GM19463 (cell line): ENCODE results near the gene AGL.
"Not testable (repeated sequence)": the region's sequence is repeated elsewhere in the genome, so short reads cannot be mapped to it uniquely, and the experiment has no call there.

Experiments used
- ATAC-seq: cut with Tn5 transposase; IDR thresholded peaks from one replicate; pipeline ENCODE4 v1.9.1; 2021; ENCODE audit warnings: mild to moderate bottlenecking, moderate library complexity; ENCODE audit not compliant: unreplicated experiment

The AGL gene

DNA sequence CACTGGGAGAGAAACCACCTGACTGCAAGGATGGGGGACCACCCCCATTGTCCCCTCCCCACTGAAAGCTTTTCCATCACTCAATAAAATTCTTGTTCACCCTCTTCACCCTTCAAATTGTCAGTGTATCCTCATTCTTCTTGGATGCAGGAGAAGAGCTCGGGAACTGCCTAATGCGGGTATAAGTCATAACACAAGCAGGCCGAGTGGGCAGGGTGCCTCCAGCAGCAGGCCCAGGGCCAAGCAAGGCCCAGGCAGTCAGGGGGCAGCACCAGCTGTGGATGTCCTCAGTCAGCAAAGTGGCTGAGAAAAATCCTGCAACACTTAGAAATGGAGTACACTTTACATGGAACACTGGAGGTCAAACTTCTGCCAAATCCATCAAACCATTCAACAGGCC, 85.9 kb downstream of the AGL start:
- no peak for ATAC-seq

DNA sequence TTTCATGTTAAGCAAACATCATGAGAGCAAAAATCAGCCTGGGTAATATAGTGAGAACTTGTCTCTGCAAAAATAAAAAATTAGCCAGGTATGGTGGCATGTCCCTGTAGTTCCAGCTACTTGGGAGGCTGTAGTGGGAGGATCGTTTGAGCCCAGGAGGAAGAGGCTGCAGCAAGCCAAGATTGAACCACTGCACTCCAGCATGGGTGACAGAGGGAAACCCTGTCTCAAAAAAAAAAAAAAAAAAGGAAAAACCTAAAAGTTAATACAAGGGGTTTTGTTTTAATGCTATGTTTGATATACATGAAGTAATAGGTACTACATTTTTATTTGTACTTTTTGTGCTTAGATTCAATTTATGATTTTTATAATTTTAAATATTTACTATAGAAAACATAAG, 92.6 kb downstream of the AGL start:
- ATAC-seq: no peak

DNA sequence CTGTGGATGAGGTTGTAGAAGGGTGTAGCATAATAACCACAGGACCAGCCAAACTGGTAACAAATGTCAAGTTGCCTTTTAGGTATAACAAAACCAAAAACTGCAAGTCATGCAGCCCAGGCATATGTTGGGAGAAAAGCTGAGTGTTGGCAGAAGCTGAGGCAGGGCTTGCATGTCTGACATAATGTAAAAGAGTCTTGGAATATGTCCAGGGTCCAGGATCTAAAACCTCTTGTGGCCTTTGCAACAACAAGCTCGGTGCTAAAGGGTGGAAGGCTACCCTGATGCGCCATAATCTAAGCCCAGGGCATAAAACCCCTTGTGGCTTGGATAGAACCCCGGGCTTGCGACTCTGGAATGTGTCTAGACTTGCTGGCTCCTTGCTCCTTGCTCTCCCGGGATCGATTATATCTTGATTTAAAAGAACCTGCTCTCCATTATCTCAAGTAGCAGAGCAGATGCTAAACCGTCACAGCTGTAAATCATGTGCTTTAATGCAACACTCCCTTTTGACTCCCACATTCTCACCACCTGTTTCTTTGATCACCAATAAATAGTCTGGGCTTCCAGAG, 93.1 kb downstream of the AGL start:
- ATAC-seq: no peak

DNA sequence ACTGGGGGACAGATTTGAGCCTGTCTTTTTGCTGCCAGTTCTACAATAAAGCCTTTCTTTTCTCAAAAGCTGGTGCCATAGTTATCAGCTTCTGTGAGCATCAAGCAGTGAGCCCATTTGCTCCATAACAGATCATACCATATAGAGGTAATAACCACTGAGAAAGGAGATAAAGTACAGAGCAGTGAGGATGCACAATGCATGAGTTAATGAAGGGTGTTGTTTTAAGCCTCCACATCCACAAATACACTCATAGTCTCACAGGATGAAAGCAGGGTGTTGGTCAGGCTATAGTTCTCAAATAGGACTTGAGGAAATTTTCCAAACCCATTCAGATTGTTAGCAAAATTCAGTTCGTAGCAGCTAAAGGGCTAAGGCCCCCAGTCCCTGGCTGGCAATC, 94.0 kb downstream of the AGL start:
- ATAC-seq: no peak

DNA sequence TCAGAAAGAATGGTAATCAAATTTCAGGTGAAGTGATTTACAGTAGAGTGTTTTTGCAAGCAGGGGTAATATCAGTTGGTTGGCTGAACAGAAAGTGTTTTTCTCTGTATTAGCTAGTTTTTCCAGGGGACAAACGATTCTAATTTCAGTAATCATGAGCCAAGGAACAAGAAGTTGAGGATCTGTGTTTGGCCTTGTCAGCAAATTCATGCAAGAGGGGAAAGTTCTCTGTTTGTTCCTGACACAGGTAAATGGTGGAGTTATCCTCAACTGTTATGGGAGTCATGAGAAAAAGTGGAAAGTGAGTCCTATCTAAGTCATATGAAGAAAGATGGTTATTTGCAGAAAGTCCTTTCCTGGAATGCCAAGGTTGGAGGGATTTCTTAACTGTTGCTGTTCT, 95.0 kb downstream of the AGL start:
- ATAC-seq: no peak

DNA sequence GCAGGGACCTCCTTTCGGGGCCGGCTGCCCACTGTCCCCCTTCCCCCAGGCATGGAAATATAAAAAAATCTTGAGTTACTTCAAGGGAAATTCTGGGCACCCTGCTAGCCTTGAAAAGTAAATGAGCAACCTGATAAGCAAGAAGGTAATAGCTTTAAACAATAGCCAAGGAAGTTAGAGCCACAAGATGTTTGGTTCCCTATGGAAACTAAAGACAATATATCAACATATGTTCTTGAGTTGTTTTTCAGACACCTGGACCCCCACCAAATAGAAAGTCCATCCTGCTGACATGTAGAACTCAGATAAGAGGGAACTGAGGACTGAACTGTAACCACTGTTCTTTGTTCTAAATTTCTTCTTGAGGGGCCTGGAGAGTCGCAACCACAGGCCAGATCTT, 100.3 kb downstream of the AGL start:
- ATAC-seq: no peak

DNA sequence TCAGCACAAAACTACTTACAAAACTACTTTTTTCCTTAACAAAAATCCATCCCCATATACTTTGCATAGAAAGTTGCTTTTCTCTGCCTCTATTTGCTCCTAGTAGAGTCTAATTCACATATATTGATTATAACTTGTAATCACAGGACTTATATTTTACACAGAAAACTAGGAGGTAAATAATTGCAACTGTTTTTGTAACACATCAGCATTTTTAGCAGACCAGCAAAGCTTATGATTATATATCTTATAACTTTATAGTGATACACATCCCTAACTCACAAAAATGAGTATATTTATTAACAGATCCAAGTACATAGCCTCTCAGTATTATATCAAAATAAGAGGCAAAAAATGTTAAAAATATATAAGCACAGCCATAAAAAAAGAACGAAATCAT, 102.4 kb downstream of the AGL start:
- ATAC-seq: no peak

DNA sequence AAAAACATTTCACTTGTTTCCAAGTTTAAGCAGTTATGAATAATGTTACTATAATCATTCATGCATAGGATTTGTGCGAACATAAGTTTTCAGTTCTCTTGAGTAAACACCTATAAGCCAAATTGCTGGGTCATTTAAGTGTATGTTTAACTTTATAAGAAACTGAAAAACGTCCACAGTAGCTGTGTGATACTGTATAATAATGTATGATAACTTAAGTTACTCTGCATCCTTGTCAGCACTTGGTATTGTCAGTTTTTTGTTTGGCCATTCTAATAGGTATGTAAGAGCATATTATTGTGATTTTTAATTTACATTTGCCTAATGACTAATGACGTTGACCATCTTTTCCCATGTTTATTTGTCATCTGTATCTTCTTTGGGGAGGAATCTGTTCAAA, 105.2 kb downstream of the AGL start:
- no peak for ATAC-seq

DNA sequence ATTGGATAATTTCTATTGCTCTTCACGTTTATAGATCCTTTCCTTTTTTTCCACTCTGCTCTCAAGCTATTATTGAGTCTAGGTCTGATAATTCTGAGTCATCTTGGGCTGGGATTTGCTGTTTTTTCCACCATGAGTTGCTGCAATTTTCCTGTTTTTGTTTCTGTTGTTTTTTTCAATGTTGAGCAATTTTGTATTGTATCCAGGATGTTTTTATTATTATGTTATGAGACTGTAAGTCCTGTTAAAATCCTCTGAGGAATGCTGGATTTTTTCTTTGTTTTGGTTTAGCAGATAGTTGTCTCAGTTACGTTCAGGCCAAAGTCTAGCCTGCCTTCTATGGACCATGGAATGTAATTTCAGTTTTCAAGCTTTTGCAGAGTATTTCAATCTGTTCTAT, 106.6 kb downstream of the AGL start:
- ATAC-seq: no peak

DNA sequence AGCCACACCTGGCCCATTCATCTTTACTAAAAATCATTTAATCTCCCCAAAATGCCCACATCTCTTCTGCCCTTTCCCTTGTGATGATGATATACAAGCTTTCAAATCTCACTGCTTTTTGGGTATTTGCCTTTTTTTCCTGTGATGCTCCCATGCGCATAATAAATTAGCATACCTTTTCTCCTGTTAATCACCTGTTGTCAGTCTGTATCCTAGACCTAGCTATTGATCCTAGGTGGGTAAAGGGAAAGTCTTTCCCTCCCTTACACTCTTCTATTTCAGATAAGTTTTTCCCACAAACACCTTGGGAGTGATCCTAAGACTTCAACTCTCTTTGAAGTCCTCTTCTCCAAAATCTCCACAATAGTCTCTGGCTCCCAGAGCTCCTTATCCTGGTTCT, 107.7 kb downstream of the AGL start:
- ATAC-seq: no peak

DNA sequence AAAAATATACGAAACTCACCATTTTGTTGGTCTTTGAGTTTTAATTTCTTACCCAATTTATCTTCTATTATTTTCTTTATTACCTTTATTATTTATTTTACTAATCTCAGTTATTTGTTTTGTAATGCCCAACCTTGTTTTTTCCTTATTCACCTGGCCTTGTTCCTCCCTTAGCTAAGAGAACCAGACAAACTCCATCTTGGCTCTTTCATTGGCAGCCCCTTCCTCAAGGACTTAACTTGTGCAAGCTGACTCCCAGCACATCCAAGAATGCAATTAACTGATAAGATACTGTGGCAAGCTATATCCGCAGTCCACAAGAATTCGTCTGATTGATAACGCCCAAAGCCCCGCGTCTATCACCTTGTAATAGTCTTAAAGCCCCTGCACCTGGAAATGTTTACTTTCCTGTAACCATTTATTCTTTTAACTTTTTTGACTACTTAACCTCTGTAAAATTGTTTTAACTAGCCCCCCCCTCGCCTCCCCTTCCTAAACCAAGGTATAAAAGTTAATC, 109.1 kb downstream of the AGL start:
- not testable (repeated sequence) for ATAC-seq

DNA sequence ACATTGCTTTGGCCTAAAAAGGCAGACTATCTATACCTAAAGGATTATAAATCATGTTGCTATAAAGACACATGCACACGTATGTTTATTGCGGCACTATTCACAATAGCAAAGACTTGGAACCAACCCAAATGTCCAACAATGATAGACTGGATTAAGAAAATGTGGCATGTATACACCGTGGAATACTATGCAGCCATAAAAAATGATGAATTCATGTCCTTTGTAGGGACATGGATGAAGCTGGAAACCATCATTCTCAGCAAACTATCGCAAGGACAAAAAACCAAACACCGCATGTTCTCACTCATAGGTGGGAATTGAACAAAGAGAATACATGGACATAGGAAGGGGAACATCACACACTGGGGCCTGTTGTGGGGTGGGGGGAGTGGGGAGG, 110.1 kb downstream of the AGL start:
- ATAC-seq: not testable (repeated sequence)

DNA sequence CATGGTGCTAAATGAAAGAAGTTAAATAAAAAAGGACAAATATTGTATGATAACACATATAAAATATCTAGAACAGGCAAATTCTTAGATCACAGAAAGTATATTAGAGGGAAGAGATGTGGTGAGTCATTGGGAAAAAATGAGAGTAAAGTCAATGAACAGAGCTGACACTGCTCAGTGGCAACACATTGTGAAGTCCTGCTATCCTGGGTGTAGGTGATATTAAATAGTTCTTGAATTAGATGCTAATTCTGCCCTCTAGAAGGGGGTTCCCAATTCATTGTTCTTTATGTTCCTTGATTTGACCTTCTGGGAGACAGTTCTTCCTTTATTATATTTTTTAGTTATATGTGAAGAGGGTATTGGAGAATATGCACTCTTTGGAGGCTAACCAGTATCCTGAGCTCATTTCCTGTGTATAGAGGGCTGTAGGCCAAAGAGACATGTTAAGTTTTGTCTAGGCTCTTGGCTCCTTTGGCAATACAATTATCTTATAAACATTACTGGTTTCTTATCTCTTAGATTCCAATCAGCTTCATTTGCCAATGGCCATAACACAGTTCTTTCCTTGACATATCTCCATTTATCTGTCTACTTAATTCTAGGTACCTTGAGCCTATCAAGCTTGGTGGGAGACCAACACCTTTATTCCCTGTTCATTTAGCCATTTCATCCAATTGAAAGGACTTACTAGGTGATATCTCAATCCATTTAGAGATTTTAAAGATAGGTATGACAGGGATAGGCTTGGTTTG, 113.1 kb downstream of the AGL start:
- ATAC-seq: no peak

DNA sequence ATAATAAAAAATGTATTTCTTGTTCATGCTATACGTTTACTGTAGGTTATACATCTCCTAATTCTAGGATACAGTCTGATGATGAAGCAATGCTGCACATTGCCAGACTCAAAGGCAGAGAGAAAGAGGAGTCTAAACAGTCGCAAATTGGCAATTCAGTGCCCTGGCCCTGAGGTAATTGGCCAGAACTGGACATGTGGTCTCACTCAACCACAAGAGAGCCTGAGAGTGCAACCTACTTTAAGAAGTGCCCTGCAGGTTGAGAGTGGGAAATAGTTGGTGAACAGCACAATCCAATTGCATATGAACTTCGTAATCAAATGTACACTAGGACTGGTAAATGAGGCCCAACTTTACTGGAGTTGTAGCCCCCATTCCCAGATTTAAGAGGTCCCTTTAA, 114.6 kb downstream of the AGL start:
- ATAC-seq: no peak

DNA sequence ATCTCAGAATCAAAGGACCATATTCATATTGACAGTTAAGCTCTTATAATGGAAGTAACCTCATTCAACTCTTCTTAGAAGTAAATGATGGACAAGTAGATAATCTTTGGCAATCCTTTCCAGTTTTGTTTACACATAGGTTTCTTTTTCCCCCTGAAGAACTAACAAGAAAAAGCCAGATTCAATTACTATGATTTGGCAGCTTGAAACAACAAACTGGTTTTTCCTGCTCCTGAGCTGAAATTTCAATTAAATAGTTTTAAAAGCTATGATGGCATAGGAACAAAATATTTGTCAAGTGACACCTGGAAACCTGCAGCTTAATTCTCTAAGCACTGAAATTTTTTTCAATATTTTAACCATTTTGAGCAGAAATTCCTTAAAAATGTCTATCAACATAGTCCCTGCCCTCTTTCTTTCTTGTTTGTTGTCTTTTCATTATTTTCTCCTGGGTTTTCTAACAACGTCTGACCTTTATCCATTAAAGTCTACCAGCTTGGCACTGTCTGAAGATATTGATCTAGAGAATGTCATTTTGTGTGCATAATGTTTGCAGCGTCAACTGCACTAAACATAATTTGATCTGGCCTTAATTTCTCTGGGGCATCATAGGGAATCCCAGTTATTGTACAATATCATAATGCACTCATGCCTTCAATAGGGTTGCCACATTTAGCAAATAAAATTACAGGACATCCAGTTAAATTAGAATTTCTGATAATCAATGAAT, 115.7 kb downstream of the AGL start:
- no peak for ATAC-seq

DNA sequence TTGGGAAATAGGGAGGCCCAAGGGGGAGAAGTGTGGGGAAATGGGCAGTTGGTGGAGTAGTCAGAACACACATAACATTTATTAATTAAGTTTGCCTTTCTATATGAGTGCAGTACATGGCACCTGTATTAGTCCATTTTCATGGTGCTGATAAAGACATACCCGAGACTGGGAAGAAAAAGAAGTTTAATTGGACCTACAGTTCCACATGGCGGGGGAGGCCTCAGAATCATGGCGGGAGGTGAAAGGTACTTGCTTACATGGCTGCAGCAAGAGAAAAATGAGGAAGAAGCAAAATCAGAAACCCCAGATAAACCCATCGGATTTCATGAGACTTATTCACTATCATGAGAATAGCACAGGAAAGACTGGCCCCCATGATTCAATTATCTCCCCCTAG, 118.1 kb downstream of the AGL start:
- ATAC-seq: no peak

DNA sequence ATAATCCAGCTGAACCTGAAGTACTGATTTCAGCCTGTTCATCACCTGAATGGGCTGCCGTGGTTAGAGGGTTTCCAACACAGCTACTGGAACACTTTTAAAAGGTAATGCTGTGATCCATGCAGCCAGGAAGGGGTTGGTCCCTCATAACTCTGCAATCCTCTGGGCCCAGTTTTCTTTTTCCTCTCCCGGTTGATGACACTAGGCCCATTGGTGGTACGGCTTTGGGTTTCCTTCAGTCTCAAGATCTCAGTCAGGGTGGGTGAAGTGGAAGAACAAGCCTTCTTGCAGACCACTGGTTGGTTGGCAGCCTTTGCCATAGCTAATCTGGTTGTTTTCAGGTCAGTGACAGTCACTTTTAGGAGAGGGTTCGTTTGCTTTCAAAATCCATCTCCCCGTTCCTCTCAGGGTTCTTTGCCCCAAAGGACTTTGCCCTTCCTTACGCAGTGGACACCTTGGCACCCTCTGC, 119.1 kb downstream of the AGL start:
- ATAC-seq: no peak

DNA sequence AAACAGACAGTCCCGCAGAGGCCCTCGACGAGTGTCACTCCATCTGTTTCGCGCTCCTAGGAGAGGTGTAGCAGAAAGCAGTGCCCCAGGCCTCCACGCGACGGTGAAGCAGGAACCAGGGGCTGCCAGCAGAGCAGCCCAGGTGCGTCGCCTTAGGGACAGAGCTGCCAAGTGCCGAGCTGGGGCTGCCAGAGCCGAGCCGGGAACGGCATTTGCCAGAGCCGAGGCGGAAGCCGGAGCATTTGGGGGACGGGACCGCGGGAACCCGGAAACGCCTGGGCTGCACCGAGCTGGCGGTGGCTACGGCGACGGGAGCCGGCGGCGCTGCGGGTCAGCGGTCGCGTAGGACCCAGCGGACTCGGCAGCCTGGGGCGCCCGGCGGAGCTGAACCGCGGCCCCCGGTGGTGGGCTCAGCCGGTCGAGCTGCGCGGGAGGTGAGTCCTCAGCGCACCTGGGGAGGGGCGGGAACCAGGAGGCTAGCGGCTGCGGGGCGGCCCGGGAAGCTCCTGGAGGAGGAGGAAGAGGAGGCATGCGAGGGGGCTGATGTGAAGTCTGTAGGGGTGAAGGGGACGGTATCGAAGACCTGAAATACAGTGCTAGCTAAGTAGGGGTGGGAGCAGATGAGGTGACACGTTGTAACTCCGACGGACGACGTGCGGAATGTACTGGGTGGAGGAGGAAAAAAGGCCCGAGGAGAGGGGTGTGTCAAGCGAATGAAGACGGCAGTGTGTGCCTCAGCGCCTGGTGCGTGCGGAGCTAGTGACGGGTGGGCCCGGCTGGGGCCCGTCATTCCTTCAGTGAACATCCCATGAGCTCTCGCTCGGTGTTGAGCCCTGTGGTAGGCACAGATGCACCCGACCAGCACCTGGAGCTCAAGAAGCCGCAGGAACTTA, 119.8 kb downstream of the AGL start, which contains the start of gene SLC35A3:
TSS of gene SLC35A3 (plus strand) at position 268 of the 893 bp plus-strand sequence. CDS start 23,559 bp downstream, outside the sequence.
- ATAC-seq: peak; percentile 92

DNA sequence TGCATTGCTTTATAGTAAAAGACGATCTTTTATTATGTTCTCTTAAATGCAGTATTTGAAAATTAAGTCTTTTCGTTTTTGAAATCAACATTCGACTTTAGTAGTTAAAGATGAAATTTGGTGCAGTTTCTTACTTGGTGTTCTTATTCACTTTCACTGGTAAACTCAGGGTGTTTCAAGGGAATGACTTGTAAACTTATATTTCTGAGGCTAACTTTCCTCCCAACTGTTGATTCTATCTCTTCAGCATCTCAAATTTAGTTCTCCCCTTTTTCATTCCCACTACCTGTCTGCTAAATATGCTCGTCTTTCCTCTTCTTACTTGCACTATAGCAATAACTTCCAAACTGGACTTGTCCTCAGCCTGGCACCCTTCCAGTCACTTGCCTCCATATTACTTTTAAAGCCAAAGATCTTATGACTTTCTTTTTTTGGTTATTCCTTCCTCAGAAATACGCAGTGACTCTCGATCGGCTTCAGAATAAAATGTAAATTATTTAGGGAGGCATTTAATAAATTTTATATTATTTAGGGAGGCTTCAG, 120.6 kb downstream of the AGL start:
- no peak for ATAC-seq

DNA sequence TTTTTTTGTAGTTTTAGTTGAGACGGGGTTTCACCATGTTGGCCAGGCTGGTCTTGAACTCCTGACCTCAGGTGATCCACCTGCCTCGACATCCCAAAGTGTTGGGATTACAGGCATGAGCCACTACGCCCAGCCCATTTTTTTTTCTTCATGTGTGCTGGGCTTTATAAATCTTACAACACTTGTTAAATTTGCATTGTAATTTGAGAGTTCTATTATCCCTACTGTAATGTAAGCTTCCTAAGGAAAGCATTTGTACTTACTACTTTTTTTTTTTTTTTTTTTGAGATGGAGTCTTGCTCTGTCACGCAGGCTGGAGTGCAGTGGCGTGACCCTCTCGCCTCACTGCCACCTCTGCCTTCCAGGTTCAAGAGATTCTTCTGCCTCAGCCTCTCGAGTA, 121.9 kb downstream of the AGL start:
- ATAC-seq: not testable (repeated sequence)
